GM19240 (cell line): ENCODE data around the gene JUN.

Source experiments
- DNase-seq: peaks from one replicate; pipeline ENCODE4 v3.0.0; 2011; ENCODE audit warnings: low spot score; ENCODE audit not compliant: insufficient read length

JUN gene

GRCh38 chr1:58784758-58785441 is 1.1 kb upstream of the JUN start:
- no peak for DNase-seq

GRCh38 chr1:58783090-58783992 is 506 bp downstream of the JUN start:
- DNase-seq = no peak

- no peak for DNase-seq
Measured at GRCh38 chr1:58782178-58783089, 1.4 kb downstream of the JUN start.

GRCh38 chr1:58781541-58782177 is 2.2 kb downstream of the JUN start:
- no peak for DNase-seq

- no peak for DNase-seq
Measured at GRCh38 chr1:58780836-58781452, 2.9 kb downstream of the JUN start.

GRCh38 chr1:58780411-58780810 is 3.4 kb downstream of the JUN start:
- no peak for DNase-seq

GRCh38 chr1:58779801-58780382 is 4.0 kb downstream of the JUN start:
- DNase-seq = no peak

- no peak for DNase-seq
Measured at GRCh38 chr1:58779059-58779754, 4.6 kb downstream of the JUN start.

GRCh38 chr1:58778385-58779000 is 5.4 kb downstream of the JUN start:
- DNase-seq = no peak

- no peak for DNase-seq
Measured at GRCh38 chr1:58774027-58774426, 9.8 kb downstream of the JUN start.

GRCh38 chr1:58773406-58773840 is 10.4 kb downstream of the JUN start:
- DNase-seq = no peak

- DNase-seq = no peak
Measured at GRCh38 chr1:58769809-58770320, 14.0 kb downstream of the JUN start.

GRCh38 chr1:58768971-58769808 is 14.7 kb downstream of the JUN start:
- DNase-seq = no peak

GRCh38 chr1:58768191-58768731 is 15.6 kb downstream of the JUN start:
- DNase-seq = no peak

- no peak for DNase-seq
Measured at GRCh38 chr1:58767143-58767542, 16.7 kb downstream of the JUN start.

- no peak for DNase-seq
Measured at GRCh38 chr1:58765441-58765840, 18.4 kb downstream of the JUN start.

- DNase-seq = no peak
Measured at GRCh38 chr1:58765006-58765405, 18.8 kb downstream of the JUN start.
